HepG2 (cell line): ENCODE data around the gene CD164L2. TPM values are rescaled to one million over a fixed set of nuclear protein-coding genes. Genes with fewer than 3 reads are reported as not detected.

Source experiments
- FOXK2 ChIP-seq: fragments of 450-650 bp; IDR thresholded peaks from 2 replicates; pipeline ENCODE4 v1.6.1; 2016
- GATA4 ChIP-seq: sonication (generic); IDR thresholded peaks from 2 replicates; pipeline ENCODE4 v1.6.1; 2016; ENCODE audit warnings: antibody characterized with exemption, low read depth, borderline replicate concordance
- KDM3A ChIP-seq: IDR thresholded peaks from 2 replicates; pipeline ENCODE4 v1.6.1; 2018; ENCODE audit warnings: low read depth, missing compliant biosample characterization
- NONO ChIP-seq, 2 experiments: fragments of 450-650 bp in 1 of 2; sonication (generic) in 1 of 2; formaldehyde crosslinking in 1 of 2; IDR thresholded peaks in 1 of 2; conservative IDR thresholded peaks in 1 of 2; 2 replicates each; pipeline versions ENCODE4 v1.6.1 to v1.8.0; 2017 to 2022; ENCODE audit warnings: mild to moderate bottlenecking in 1 of 2, missing genetic modification reagents in 1 of 2, moderate library complexity in 1 of 2
- SAP130 ChIP-seq: IDR thresholded peaks from 2 replicates; pipeline ENCODE4 v1.6.1; 2016; ENCODE audit warnings: low read depth
- SP4 ChIP-seq: sonication (generic); formaldehyde crosslinking; IDR thresholded peaks from 2 replicates; pipeline ENCODE4 v1.8.1; 2023; ENCODE audit warnings: mild to moderate bottlenecking, missing genetic modification reagents
- SPEN ChIP-seq: sonication (generic); formaldehyde crosslinking; IDR thresholded peaks from 2 replicates; pipeline ENCODE4 v1.5.1; 2020; ENCODE audit warnings: low read depth, mild to moderate bottlenecking, missing genetic modification reagents
- YY1 ChIP-seq: IDR thresholded peaks from 2 replicates; pipeline ENCODE4 v1.6.1; 2011; ENCODE audit warnings: low read length, low read depth, moderate library complexity, mild to moderate bottlenecking; ENCODE audit not compliant: insufficient read depth, insufficient replicate concordance
- ZC3H13 ChIP-seq: sonication (generic); formaldehyde crosslinking; IDR thresholded peaks from 2 replicates; pipeline ENCODE4 v1.8.1; 2023; ENCODE audit warnings: mild to moderate bottlenecking, missing genetic modification reagents, moderate library complexity
- ZNF546 ChIP-seq: sonication (generic); formaldehyde crosslinking; conservative IDR thresholded peaks from 2 replicates; pipeline ENCODE4 v1.8.1; 2023; ENCODE audit warnings: mild to moderate bottlenecking, missing genetic modification reagents
- ZNF850 ChIP-seq: sonication (generic); formaldehyde crosslinking; conservative IDR thresholded peaks from 2 replicates; pipeline ENCODE4 v1.9.0; 2021; ENCODE audit warnings: mild to moderate bottlenecking, missing genetic modification reagents
- polyA plus RNA-seq, 8 experiments: library from polyadenylated mRNA; depleted of rRNA in 3 of 8; stranded (reverse) in 7 of 8; unstranded in 1 of 8; fragments of >200 nt; fragmentation: Illumina TruSeq in 4 of 8; extraction: Trizol in 4 of 8; gene quantifications; 2 replicates each; pipeline versions ENCODE4 v1.2.1 to v1.2.3, GENCODE V29; 2011 to 2016; ENCODE audit warnings: low read depth in 4 of 8, missing spikeins in 1 of 8, mixed read lengths in 1 of 8; ENCODE audit not compliant: insufficient read depth in 1 of 8
- total RNA-seq, 5 experiments: library from RNA; depleted of rRNA; stranded (reverse); fragments of >200 nt; fragmentation: Illumina TruSeq; extraction: Trizol; gene quantifications; 2 replicates each; pipeline ENCODE4 v1.2.3, GENCODE V29; 2016; ENCODE audit warnings: low read depth in 1 of 5
- TF ChIP-seq, protein P1 (sequence below): sonication (generic); formaldehyde crosslinking; IDR thresholded peaks from 2 replicates; pipeline ENCODE4 v1.5.1; 2020; ENCODE audit warnings: mild to moderate bottlenecking, missing genetic modification reagents
- TF ChIP-seq, protein P2 (sequence below): sonication (generic); formaldehyde crosslinking; IDR thresholded peaks from 2 replicates; pipeline ENCODE4 v1.4.0; 2020; ENCODE audit warnings: missing genetic modification reagents
- TF ChIP-seq, protein P3 (sequence below): sonication (generic); formaldehyde crosslinking; IDR thresholded peaks from 2 replicates; pipeline ENCODE4 v1.5.0; 2020; ENCODE audit warnings: mild to moderate bottlenecking, missing genetic modification reagents
- TF ChIP-seq, protein P4 (sequence below): sonication (generic); formaldehyde crosslinking; IDR thresholded peaks from 2 replicates; pipeline ENCODE4 v1.5.0; 2020; ENCODE audit warnings: missing genetic modification reagents, mild to moderate bottlenecking, borderline replicate concordance
- TF ChIP-seq, protein P5 (sequence below): sonication (generic); formaldehyde crosslinking; IDR thresholded peaks from 2 replicates; pipeline ENCODE4 v1.4.0; 2020; ENCODE audit warnings: missing genetic modification reagents

Gene CD164L2
- total and polyA plus RNA-seq, 2 of the 13 experiments (the other 11 are each of a cell fraction or from before 2014, with no cell fraction given) = not detected

DNA sequence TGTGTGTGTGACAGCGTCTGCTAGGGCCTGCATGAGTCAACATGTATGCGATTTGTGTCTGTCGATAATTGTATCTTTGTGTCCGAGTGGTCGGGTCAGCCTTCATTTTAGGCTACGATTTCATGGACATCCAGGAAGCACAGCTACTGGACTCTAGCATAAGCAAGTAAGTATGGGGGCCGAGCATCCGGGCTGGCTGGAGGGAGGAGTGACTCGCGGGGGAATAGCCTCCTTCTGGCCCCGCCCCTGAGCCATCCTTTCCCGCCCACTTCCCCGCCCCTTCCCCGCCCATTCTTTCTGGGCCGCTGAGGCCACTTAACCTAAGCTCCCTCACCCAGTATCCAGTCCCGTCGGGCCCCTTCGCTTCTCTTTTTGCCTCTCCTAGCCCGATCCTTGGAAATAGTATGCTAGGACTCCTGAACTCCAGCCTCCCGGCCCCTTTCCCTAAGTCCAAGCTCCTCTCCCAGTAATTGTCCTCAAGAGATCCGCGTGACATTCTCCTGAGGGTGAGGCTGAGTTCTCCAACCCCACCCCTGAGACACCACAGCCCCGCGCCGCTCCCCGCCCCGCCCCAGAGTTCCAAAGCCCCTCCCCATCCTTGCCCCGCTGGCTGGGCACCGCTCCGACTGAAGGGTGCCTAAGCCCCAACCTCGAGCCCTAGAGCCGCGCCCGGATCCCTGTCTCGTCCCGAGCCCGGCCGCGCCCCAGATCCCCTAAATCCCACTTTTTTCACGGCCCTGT, 17.6 kb downstream of the CD164L2 start (continued):
- TF ChIP-seq, protein P1, sequence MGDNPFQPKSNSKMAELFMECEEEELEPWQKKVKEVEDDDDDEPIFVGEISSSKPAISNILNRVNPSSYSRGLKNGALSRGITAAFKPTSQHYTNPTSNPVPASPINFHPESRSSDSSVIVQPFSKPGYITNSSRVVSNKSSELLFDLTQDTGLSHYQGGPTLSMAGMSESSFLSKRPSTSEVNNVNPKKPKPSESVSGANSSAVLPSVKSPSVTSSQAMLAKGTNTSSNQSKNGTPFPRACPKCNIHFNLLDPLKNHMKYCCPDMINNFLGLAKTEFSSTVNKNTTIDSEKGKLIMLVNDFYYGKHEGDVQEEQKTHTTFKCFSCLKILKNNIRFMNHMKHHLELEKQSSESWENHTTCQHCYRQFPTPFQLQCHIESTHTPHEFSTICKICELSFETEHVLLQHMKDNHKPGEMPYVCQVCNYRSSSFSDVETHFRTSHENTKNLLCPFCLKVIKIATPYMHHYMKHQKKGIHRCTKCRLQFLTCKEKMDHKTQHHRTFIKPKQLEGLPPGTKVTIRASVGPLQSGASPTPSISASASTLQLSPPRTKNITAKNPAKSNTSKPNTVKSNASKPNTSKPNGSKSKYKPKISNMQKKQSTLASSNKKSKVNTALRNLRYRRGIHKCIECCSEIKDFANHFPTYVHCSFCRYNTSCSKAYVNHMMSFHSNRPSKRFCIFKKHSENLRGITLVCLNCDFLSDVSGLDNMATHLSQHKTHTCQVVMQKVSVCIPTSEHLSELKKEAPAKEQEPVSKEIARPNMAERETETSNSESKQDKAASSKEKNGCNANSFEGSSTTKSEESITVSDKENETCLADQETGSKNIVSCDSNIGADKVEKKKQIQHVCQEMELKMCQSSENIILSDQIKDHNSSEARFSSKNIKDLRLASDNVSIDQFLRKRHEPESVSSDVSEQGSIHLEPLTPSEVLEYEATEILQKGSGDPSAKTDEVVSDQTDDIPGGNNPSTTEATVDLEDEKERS (CRISPR knock-in tag) = no peak
- TF ChIP-seq YY1 = peak; percentile 38
- 0 out of 2 replicates have a peak, but pooled peaks have one; percentile 34 for TF ChIP-seq ZC3H13
- TF ChIP-seq SAP130 (CRISPR knock-in tag) = peak; percentile 56
- TF ChIP-seq SP4 (CRISPR knock-in tag) = peak; percentile 88
- no peak for TF ChIP-seq SPEN (CRISPR knock-in tag)
- 0 out of 2 replicates have a peak, but pooled peaks have one; percentile 6 for TF ChIP-seq GATA4
- TF ChIP-seq, protein P2, sequence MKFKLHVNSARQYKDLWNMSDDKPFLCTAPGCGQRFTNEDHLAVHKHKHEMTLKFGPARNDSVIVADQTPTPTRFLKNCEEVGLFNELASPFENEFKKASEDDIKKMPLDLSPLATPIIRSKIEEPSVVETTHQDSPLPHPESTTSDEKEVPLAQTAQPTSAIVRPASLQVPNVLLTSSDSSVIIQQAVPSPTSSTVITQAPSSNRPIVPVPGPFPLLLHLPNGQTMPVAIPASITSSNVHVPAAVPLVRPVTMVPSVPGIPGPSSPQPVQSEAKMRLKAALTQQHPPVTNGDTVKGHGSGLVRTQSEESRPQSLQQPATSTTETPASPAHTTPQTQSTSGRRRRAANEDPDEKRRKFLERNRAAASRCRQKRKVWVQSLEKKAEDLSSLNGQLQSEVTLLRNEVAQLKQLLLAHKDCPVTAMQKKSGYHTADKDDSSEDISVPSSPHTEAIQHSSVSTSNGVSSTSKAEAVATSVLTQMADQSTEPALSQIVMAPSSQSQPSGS (CRISPR knock-in tag) = no peak
- TF ChIP-seq, protein P3, sequence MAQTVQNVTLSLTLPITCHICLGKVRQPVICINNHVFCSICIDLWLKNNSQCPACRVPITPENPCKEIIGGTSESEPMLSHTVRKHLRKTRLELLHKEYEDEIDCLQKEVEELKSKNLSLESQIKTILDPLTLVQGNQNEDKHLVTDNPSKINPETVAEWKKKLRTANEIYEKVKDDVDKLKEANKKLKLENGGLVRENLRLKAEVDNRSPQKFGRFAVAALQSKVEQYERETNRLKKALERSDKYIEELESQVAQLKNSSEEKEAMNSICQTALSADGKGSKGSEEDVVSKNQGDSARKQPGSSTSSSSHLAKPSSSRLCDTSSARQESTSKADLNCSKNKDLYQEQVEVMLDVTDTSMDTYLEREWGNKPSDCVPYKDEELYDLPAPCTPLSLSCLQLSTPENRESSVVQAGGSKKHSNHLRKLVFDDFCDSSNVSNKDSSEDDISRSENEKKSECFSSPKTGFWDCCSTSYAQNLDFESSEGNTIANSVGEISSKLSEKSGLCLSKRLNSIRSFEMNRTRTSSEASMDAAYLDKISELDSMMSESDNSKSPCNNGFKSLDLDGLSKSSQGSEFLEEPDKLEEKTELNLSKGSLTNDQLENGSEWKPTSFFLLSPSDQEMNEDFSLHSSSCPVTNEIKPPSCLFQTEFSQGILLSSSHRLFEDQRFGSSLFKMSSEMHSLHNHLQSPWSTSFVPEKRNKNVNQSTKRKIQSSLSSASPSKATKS (CRISPR knock-in tag) = no peak
- TF ChIP-seq FOXK2 = no peak
- TF ChIP-seq, protein P4, sequence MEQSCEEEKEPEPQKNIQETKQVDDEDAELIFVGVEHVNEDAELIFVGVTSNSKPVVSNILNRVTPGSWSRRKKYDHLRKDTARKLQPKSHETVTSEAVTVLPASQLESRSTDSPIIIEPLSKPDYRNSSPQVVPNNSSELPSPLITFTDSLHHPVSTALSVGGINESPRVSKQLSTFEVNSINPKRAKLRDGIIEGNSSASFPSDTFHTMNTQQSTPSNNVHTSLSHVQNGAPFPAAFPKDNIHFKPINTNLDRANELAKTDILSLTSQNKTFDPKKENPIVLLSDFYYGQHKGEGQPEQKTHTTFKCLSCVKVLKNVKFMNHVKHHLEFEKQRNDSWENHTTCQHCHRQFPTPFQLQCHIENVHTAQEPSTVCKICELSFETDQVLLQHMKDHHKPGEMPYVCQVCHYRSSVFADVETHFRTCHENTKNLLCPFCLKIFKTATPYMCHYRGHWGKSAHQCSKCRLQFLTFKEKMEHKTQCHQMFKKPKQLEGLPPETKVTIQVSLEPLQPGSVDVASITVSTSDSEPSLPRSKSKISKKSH (CRISPR knock-in tag) = no peak
- TF ChIP-seq, protein P5, sequence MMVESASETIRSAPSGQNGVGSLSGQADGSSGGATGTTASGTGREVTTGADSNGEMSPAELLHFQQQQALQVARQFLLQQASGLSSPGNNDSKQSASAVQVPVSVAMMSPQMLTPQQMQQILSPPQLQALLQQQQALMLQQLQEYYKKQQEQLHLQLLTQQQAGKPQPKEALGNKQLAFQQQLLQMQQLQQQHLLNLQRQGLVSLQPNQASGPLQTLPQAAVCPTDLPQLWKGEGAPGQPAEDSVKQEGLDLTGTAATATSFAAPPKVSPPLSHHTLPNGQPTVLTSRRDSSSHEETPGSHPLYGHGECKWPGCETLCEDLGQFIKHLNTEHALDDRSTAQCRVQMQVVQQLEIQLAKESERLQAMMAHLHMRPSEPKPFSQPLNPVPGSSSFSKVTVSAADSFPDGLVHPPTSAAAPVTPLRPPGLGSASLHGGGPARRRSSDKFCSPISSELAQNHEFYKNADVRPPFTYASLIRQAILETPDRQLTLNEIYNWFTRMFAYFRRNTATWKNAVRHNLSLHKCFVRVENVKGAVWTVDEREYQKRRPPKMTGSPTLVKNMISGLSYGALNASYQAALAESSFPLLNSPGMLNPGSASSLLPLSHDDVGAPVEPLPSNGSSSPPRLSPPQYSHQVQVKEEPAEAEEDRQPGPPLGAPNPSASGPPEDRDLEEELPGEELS (CRISPR knock-in tag) = peak; percentile 37; the same call in 1 of the 2 replicates
- TF ChIP-seq ZNF850 = no peak
- no peak for TF ChIP-seq KDM3A (CRISPR knock-in tag)
- no peak for TF ChIP-seq ZNF546 (CRISPR knock-in tag)
- no peak for TF ChIP-seq NONO (IDR thresholded peaks at IDR 0.05)
- TF ChIP-seq NONO (CRISPR knock-in tag; conservative IDR thresholded peaks at IDR 0.05) = peak; percentile 43; the same call in 1 of the 2 replicates
